Neural cell (in vitro differentiated cells): ENCODE measurements around the gene SEMA6A.

Source experiments
- EP300 ChIP-seq: fragments of 450-650 bp; conservative IDR thresholded peaks from 2 replicates; pipeline ENCODE4 v1.6.1; 2014; ENCODE audit warnings: antibody characterized with exemption, mild to moderate bottlenecking, moderate library complexity; ENCODE audit not compliant: poor library complexity, severe bottlenecking
- MXI1 ChIP-seq: fragments of 450-650 bp; conservative IDR thresholded peaks from 2 replicates; pipeline ENCODE4 v1.6.1; 2014; ENCODE audit warnings: antibody characterized with exemption, mild to moderate bottlenecking; ENCODE audit not compliant: poor library complexity, severe bottlenecking
- POLR2AphosphoS5 ChIP-seq: IDR thresholded peaks from 2 replicates; pipeline ENCODE4 v1.6.1; 2012
- RAD21 ChIP-seq: fragments of 450-650 bp; conservative IDR thresholded peaks from 2 replicates; pipeline ENCODE4 v1.6.1; 2014; ENCODE audit warnings: antibody characterized with exemption, mild to moderate bottlenecking, moderate library complexity
- SMC3 ChIP-seq: fragments of 450-650 bp; conservative IDR thresholded peaks from 2 replicates; pipeline ENCODE4 v1.6.1; 2014; ENCODE audit warnings: antibody characterized with exemption, mild to moderate bottlenecking, moderate library complexity; ENCODE audit not compliant: poor library complexity
- TAF1 ChIP-seq: IDR thresholded peaks from 2 replicates; pipeline ENCODE4 v1.6.1; 2012; ENCODE audit warnings: low read depth
- TF ChIP-seq, protein P1 (sequence below): fragments of 450-650 bp; IDR thresholded peaks from 2 replicates; pipeline ENCODE4 v1.5.1; 2014; ENCODE audit warnings: antibody characterized with exemption, mild to moderate bottlenecking, moderate library complexity; ENCODE audit not compliant: poor library complexity, severe bottlenecking

DNA sequence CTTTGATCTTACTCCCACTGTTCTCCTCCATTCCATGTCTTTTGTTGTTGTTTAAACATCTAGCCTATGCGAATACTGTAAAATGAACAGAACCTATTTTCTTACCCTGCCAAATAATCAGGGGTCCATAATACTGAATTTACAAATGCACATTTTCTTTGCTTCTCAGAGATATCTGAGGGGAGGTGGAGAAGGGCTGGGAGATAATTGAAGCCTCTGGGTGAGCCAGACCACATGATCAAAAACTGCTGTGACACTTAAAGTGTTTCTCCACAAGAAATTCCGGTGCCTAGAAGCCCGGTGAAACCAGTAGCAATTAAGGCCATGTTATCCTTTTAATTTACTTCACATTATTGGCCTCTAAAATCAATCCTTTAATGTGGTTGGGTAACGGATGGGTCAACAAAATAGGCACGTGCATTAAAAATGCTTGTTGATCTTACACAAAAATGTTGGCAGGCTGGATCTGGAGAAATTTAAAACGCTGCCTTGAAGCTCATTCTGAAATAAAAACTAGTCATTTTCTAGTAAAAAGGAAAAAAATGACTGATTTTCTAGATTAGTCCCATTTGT, 10.8 kb downstream of the SEMA6A start:
- TF ChIP-seq, protein P1, sequence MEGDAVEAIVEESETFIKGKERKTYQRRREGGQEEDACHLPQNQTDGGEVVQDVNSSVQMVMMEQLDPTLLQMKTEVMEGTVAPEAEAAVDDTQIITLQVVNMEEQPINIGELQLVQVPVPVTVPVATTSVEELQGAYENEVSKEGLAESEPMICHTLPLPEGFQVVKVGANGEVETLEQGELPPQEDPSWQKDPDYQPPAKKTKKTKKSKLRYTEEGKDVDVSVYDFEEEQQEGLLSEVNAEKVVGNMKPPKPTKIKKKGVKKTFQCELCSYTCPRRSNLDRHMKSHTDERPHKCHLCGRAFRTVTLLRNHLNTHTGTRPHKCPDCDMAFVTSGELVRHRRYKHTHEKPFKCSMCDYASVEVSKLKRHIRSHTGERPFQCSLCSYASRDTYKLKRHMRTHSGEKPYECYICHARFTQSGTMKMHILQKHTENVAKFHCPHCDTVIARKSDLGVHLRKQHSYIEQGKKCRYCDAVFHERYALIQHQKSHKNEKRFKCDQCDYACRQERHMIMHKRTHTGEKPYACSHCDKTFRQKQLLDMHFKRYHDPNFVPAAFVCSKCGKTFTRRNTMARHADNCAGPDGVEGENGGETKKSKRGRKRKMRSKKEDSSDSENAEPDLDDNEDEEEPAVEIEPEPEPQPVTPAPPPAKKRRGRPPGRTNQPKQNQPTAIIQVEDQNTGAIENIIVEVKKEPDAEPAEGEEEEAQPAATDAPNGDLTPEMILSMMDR = no peak
- TF ChIP-seq POLR2AphosphoS5 = no peak
- TF ChIP-seq EP300 = no peak
- TF ChIP-seq SMC3 = no peak
- TF ChIP-seq RAD21 = no peak
- TF ChIP-seq TAF1 = no peak
- no peak for TF ChIP-seq MXI1
